SH-SY5Y (cell line): Measurements from ENCODE around the gene CHCHD5.

Source experiments
- GATA2 ChIP-seq: IDR thresholded peaks from 2 replicates; pipeline ENCODE4 v1.6.1; 2011; ENCODE audit warnings: mild to moderate bottlenecking, low read depth, low read length
- GATA3 ChIP-seq: IDR thresholded peaks from 2 replicates; pipeline ENCODE4 v1.6.1; 2011; ENCODE audit warnings: low read depth, mild to moderate bottlenecking, low read length, moderate library complexity

DNA sequence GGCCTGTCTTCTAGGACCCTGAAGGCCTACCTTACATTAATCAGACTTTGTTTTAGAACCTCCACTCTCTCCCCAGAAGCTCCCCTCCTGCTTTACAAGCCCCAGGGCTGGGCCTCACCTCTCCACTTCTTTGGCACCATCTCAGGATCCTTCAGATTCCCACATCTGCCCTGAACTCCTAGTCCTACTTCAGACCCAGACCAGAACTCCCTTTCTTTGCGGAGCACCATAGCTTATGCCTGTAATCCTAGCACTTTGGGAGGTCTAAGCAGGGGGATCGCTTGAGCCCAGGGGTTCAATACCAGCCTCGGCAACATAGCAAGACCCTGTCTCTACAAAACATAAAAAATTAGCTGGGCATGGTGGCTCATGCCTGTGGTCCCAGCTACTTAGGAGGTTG, 991 bp downstream of the CHCHD5 start:
- no peak for TF ChIP-seq GATA2
- TF ChIP-seq GATA3 = no peak
